GM23338 (cell line): ENCODE data around the gene PEX10. TPM values are rescaled to one million over a fixed set of nuclear protein-coding genes. Genes with fewer than 3 reads are reported as not detected.

ENCODE experiments used
- ATAC-seq: fragments of 200-7000 bp; cut with Tn5 transposase; 3 replicates; pipeline ENCODE4 v1.9.1; 2020
- DNase-seq: peaks from one replicate; pipeline ENCODE4 v3.0.0-alpha.2; 2015; ENCODE audit warnings: low spot score
- H2AFZ ChIP-seq: fragments of 200-600 bp; sonication (generic); 2 replicates; pipeline ENCODE4 v1.8.0; 2016; ENCODE audit warnings: antibody characterized with exemption, mild to moderate bottlenecking, moderate library complexity
- H3F3A ChIP-seq: fragments of 200-600 bp; sonication (generic); replicated peaks from 2 replicates; pipeline ENCODE4 v1.8.0; 2017; ENCODE audit warnings: antibody characterized with exemption, mixed run types, low read depth
- H3K27ac ChIP-seq: fragments of 200-600 bp; sonication (generic); 2 replicates; pipeline ENCODE4 v1.6.1; 2016; ENCODE audit warnings: low read depth
- H3K27me3 ChIP-seq: fragments of 200-600 bp; sonication (generic); 2 replicates; pipeline ENCODE4 v1.8.0; 2016; ENCODE audit warnings: mild to moderate bottlenecking, mixed run types, moderate library complexity; ENCODE audit not compliant: insufficient read depth
- H3K36me3 ChIP-seq: fragments of 200-600 bp; sonication (generic); 2 replicates; pipeline ENCODE4 v1.8.0; 2016; ENCODE audit warnings: mild to moderate bottlenecking; ENCODE audit not compliant: insufficient read depth
- H3K4me1 ChIP-seq: fragments of 200-600 bp; sonication (generic); 2 replicates; pipeline ENCODE4 v1.8.0; 2016; ENCODE audit warnings: mild to moderate bottlenecking, moderate library complexity; ENCODE audit not compliant: insufficient read depth
- H3K4me2 ChIP-seq: fragments of 200-600 bp; sonication (generic); 2 replicates; pipeline ENCODE4 v1.7.1; 2017; ENCODE audit warnings: mixed run types
- H3K4me3 ChIP-seq: fragments of 200-600 bp; sonication (generic); 2 replicates; pipeline ENCODE4 v1.6.1; 2016; ENCODE audit warnings: mixed run types
- H3K79me2 ChIP-seq: fragments of 200-600 bp; sonication (generic); replicated peaks from 2 replicates; pipeline ENCODE4 v1.8.0; 2017; ENCODE audit warnings: mild to moderate bottlenecking; ENCODE audit not compliant: insufficient read depth
- H3K9me2 ChIP-seq: fragments of 200-600 bp; sonication (generic); 2 replicates; pipeline ENCODE4 v1.8.0; 2017; ENCODE audit not compliant: insufficient read depth
- H4K20me1 ChIP-seq: fragments of 200-600 bp; sonication (generic); replicated peaks from 2 replicates; pipeline ENCODE4 v1.8.0; 2017; ENCODE audit warnings: mild to moderate bottlenecking; ENCODE audit not compliant: insufficient read depth
- H3K27ac Mint-ChIP-seq: 2 replicates; pipeline ENCODE4 v1.8.0; 2020; ENCODE audit warnings: inconsistent platforms, mild to moderate bottlenecking, moderate library complexity, mixed read lengths
- H3K27me3 Mint-ChIP-seq: 3 replicates; pipeline ENCODE4 v1.8.0; 2022; ENCODE audit warnings: low read depth, mild to moderate bottlenecking, moderate library complexity, mixed read lengths, inconsistent platforms; ENCODE audit not compliant: insufficient read depth, poor library complexity
- H3K36me3 Mint-ChIP-seq: 3 replicates; pipeline ENCODE4 v1.8.0; 2021; ENCODE audit warnings: low read depth, mild to moderate bottlenecking, inconsistent platforms, moderate library complexity, mixed read lengths
- H3K4me1 Mint-ChIP-seq: 3 replicates; pipeline ENCODE4 v1.8.0; 2020; ENCODE audit warnings: mild to moderate bottlenecking, inconsistent platforms, mixed read lengths
- H3K4me3 Mint-ChIP-seq: 3 replicates; pipeline ENCODE4 v1.8.0; 2021; ENCODE audit warnings: moderate library complexity, mild to moderate bottlenecking, inconsistent platforms, mixed read lengths
- H3K9me3 Mint-ChIP-seq: 3 replicates; pipeline ENCODE4 v1.8.0; 2020; ENCODE audit warnings: moderate library complexity, mild to moderate bottlenecking, inconsistent platforms, mixed read lengths
- CREB1 ChIP-seq: fragments of 250-450 bp; sonication (Bioruptor Pico); IDR thresholded peaks from 2 replicates; pipeline ENCODE4 v1.5.0; 2020; ENCODE audit warnings: low read depth, mild to moderate bottlenecking, moderate library complexity
- CTCF ChIP-seq, 2 experiments: fragments of 200-600 bp in 1 of 2; sonication (generic) in 1 of 2; conservative IDR thresholded peaks; 2 replicates each; pipeline versions ENCODE4 v1.5.1 to v1.6.1; 2016 to 2017; ENCODE audit warnings: antibody characterized with exemption in 2 of 2, low read depth in 2 of 2, mild to moderate bottlenecking in 2 of 2, moderate library complexity in 1 of 2
- EZH2 ChIP-seq: fragments of 200-600 bp; sonication (generic); IDR thresholded peaks from one replicate; pipeline ENCODE4 v1.8.0; 2017; ENCODE audit warnings: antibody characterized with exemption, mild to moderate bottlenecking, low read depth; ENCODE audit not compliant: unreplicated experiment
- EZH2phosphoT487 ChIP-seq: fragments of 200-600 bp; sonication (generic); IDR thresholded peaks from one replicate; pipeline ENCODE4 v1.8.1; 2018; ENCODE audit warnings: antibody characterized with exemption; ENCODE audit not compliant: unreplicated experiment
- JUNB ChIP-seq: IDR thresholded peaks from one replicate; pipeline ENCODE4 v1.6.1; 2016; ENCODE audit warnings: antibody characterized with exemption; ENCODE audit not compliant: unreplicated experiment
- NANOG ChIP-seq: IDR thresholded peaks from 2 replicates; pipeline ENCODE4 v1.6.1; 2016; ENCODE audit warnings: antibody characterized with exemption, borderline replicate concordance
- POLR2AphosphoS5 ChIP-seq: IDR thresholded peaks from 2 replicates; pipeline ENCODE4 v1.6.1; 2016; ENCODE audit warnings: antibody characterized with exemption, low read depth
- STAT1 ChIP-seq: IDR thresholded peaks from one replicate; pipeline ENCODE4 v1.6.1; 2016; ENCODE audit warnings: antibody characterized with exemption; ENCODE audit not compliant: unreplicated experiment
- ZNF114 ChIP-seq: fragments of 250-450 bp; sonication (Bioruptor Pico); IDR thresholded peaks from 2 replicates; pipeline ENCODE4 v1.5.0; 2020; ENCODE audit warnings: mild to moderate bottlenecking, moderate library complexity
- ZNF331 ChIP-seq: fragments of 250-450 bp; sonication (Bioruptor Pico); IDR thresholded peaks from 2 replicates; pipeline ENCODE4 v1.5.0; 2020; ENCODE audit warnings: low read depth, mild to moderate bottlenecking, moderate library complexity
- polyA plus RNA-seq: library from polyadenylated mRNA; unstranded; fragments of >200 nt; fragmentation: Nextera tagmentation; extraction: Ambion mirVana; gene quantifications from 2 replicates; pipeline ENCODE4 v1.2.1, GENCODE V29; 2016
- total RNA-seq: library from RNA; depleted of rRNA; stranded (reverse); fragments of >200 nt; shearing (Covaris generic); gene quantifications from 2 replicates; pipeline ENCODE4 v1.2.3, GENCODE V29; 2014
- TF ChIP-seq, protein P1 (sequence below): IDR thresholded peaks from one replicate; pipeline ENCODE4 v1.6.1; 2018; ENCODE audit warnings: antibody characterized with exemption; ENCODE audit not compliant: unreplicated experiment
- TF ChIP-seq, protein P2 (sequence below): IDR thresholded peaks from 2 replicates; pipeline ENCODE4 v1.6.1; 2016; ENCODE audit warnings: antibody characterized with exemption

The PEX10 gene
- total and polyA plus RNA-seq, 2 experiments from 2014 or later: 15.0 to 53.9 TPM

GRCh38 chr1:2376261-2376741, 36.1 kb downstream of the PEX10 start (continued):
- TF ChIP-seq, protein P1, sequence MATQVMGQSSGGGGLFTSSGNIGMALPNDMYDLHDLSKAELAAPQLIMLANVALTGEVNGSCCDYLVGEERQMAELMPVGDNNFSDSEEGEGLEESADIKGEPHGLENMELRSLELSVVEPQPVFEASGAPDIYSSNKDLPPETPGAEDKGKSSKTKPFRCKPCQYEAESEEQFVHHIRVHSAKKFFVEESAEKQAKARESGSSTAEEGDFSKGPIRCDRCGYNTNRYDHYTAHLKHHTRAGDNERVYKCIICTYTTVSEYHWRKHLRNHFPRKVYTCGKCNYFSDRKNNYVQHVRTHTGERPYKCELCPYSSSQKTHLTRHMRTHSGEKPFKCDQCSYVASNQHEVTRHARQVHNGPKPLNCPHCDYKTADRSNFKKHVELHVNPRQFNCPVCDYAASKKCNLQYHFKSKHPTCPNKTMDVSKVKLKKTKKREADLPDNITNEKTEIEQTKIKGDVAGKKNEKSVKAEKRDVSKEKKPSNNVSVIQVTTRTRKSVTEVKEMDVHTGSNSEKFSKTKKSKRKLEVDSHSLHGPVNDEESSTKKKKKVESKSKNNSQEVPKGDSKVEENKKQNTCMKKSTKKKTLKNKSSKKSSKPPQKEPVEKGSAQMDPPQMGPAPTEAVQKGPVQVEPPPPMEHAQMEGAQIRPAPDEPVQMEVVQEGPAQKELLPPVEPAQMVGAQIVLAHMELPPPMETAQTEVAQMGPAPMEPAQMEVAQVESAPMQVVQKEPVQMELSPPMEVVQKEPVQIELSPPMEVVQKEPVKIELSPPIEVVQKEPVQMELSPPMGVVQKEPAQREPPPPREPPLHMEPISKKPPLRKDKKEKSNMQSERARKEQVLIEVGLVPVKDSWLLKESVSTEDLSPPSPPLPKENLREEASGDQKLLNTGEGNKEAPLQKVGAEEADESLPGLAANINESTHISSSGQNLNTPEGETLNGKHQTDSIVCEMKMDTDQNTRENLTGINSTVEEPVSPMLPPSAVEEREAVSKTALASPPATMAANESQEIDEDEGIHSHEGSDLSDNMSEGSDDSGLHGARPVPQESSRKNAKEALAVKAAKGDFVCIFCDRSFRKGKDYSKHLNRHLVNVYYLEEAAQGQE: no peak
- no peak for TF ChIP-seq POLR2AphosphoS5
- no peak for TF ChIP-seq NANOG
- TF ChIP-seq EZH2: no peak
- TF ChIP-seq STAT1: no peak

- ATAC-seq (no peak), DNase-seq (no peak)
- H3K79me2 ChIP-seq: no peaks in the 10 kb centered on the region
- H3K36me3 Mint-ChIP-seq: peaks cover 4% of the 10 kb centered on the region; the same call in 2 of the 3 replicates
- no peak overlapping the region for H3K4me2 ChIP-seq
- H3K36me3 ChIP-seq: no peaks in the 10 kb centered on the region
- peaks cover 5% of the 10 kb centered on the region for H3K27me3 Mint-ChIP-seq
- H3K4me1 Mint-ChIP-seq: no peaks in the 10 kb centered on the region
- no peak overlapping the region for H2AFZ ChIP-seq
- no peaks in the 10 kb centered on the region for H3K4me1 ChIP-seq
- H3K9me3 Mint-ChIP-seq: no peaks in the 10 kb centered on the region
- no peaks in the 10 kb centered on the region for H3K27me3 ChIP-seq
- H3K4me3 Mint-ChIP-seq: no peak overlapping the region
- H3F3A ChIP-seq: no peaks in the 10 kb centered on the region
- H3K27ac Mint-ChIP-seq: no peak overlapping the region
- H3K27ac ChIP-seq: no peak overlapping the region
- H4K20me1 ChIP-seq: no peaks in the 10 kb centered on the region; the same call in 1 of the 2 replicates
- H3K4me3 ChIP-seq: no peak overlapping the region
- no peaks in the 10 kb centered on the region for H3K9me2 ChIP-seq
- TF ChIP-seq, protein P1: no peak
- TF ChIP-seq POLR2AphosphoS5 (no peak), ZNF114 (no peak), CREB1 (CRISPR knock-in tag) (no peak), NANOG (no peak), EZH2 (no peak), JUNB (no peak), EZH2phosphoT487 (no peak), ZNF331 (CRISPR knock-in tag) (no peak), STAT1 (no peak), CTCF (conservative IDR thresholded peaks at IDR 0.05; ENCODE audit: low read depth in 2 of 2) (no peak)
- TF ChIP-seq, protein P2, sequence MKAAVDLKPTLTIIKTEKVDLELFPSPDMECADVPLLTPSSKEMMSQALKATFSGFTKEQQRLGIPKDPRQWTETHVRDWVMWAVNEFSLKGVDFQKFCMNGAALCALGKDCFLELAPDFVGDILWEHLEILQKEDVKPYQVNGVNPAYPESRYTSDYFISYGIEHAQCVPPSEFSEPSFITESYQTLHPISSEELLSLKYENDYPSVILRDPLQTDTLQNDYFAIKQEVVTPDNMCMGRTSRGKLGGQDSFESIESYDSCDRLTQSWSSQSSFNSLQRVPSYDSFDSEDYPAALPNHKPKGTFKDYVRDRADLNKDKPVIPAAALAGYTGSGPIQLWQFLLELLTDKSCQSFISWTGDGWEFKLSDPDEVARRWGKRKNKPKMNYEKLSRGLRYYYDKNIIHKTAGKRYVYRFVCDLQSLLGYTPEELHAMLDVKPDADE: no peak
Measured at GRCh38 chr1:2375923-2376260, 36.5 kb downstream of the PEX10 start.
